Fibroblast of mammary gland (primary cell): ENCODE data around the gene ZNF367.

ENCODE experiments used
- DNase-seq: peaks from one replicate; pipeline ENCODE4 v3.0.0-alpha.2; 2010; ENCODE audit warnings: low read depth
- H3K4me3 ChIP-seq: 2 replicates; pipeline ENCODE4 v1.5.1; 2011; ENCODE audit warnings: low read depth, mild to moderate bottlenecking, low read length, moderate library complexity; ENCODE audit not compliant: control insufficient read depth
- CTCF ChIP-seq: conservative IDR thresholded peaks from 2 replicates; pipeline ENCODE4 v1.5.1; 2011; ENCODE audit warnings: low read depth, low read length, inconsistent platforms; ENCODE audit not compliant: control insufficient read depth, insufficient read depth

Gene ZNF367

GRCh38 chr9:96411129-96411838 is 6.9 kb downstream of the ZNF367 start:
- no peak overlapping the region for H3K4me3 ChIP-seq
- TF ChIP-seq CTCF: no peak
- DNase-seq: no peak

- H3K4me3 ChIP-seq: no peak overlapping the region
- no peak for DNase-seq
- TF ChIP-seq CTCF: no peak
These were observed 9.5 kb downstream of the ZNF367 start for GRCh38 chr9:96408409-96409280.

- TF ChIP-seq CTCF: no peak
These were observed 17.8 kb downstream of the ZNF367 start for GRCh38 chr9:96400132-96400910.

GRCh38 chr9:96399325-96399633 is 18.9 kb downstream of the ZNF367 start:
- no peak for DNase-seq
- no peak overlapping the region for H3K4me3 ChIP-seq
- no peak for TF ChIP-seq CTCF

More at GRCh38 chr9:96400132-96400910, 17.8 kb downstream of the ZNF367 start:
- H3K4me3 ChIP-seq: no peak overlapping the region
- no peak for DNase-seq

- no peak for TF ChIP-seq CTCF
- no peak for DNase-seq
- H3K4me3 ChIP-seq: no peak overlapping the region
These were observed 19.4 kb downstream of the ZNF367 start for GRCh38 chr9:96398582-96399324.

- DNase-seq: no peak
- no peak overlapping the region for H3K4me3 ChIP-seq
- no peak for TF ChIP-seq CTCF
These were observed 22.2 kb downstream of the ZNF367 start for GRCh38 chr9:96395964-96396363.
